Parathyroid adenoma (tissue), 2 donors: ENCODE measurements around the gene C19orf73.

Experiments
- H2AFZ ChIP-seq: fragments of 300-600 bp; sonication (generic); one replicate; pipeline ENCODE4 v1.7.0; 2017; ENCODE audit warnings: antibody characterized with exemption, mild to moderate bottlenecking
- H3K27ac ChIP-seq: fragments of 300-600 bp; sonication (generic); one replicate; pipeline ENCODE4 v1.7.0; 2017
- H3K27me3 ChIP-seq: fragments of 300-600 bp; sonication (generic); one replicate; pipeline ENCODE4 v1.7.0; 2017; ENCODE audit warnings: low read length; ENCODE audit not compliant: control insufficient read depth, insufficient read depth
- H3K36me3 ChIP-seq: fragments of 300-600 bp; sonication (generic); one replicate; pipeline ENCODE4 v1.7.0; 2017; ENCODE audit warnings: low read length; ENCODE audit not compliant: control insufficient read depth, insufficient read depth
- H3K4me1 ChIP-seq: fragments of 300-600 bp; sonication (generic); one replicate; pipeline ENCODE4 v1.7.0; 2017; ENCODE audit warnings: control low read depth
- H3K4me2 ChIP-seq: fragments of 300-600 bp; sonication (generic); one replicate; pipeline ENCODE4 v1.7.0; 2017; ENCODE audit warnings: low read length
- H3K4me3 ChIP-seq: fragments of 300-600 bp; sonication (generic); one replicate; pipeline ENCODE4 v1.7.0; 2017; ENCODE audit warnings: low read depth, low read length
- H3K79me2 ChIP-seq: fragments of 300-600 bp; sonication (generic); one replicate; pipeline ENCODE4 v1.7.0; 2017; ENCODE audit warnings: control low read depth
- H3K9ac ChIP-seq: fragments of 300-600 bp; sonication (generic); one replicate; pipeline ENCODE4 v1.7.0; 2017; ENCODE audit warnings: mild to moderate bottlenecking
- H3K9me3 ChIP-seq: fragments of 300-600 bp; sonication (generic); one replicate; pipeline ENCODE4 v1.7.0; 2017; ENCODE audit warnings: low read length; ENCODE audit not compliant: control insufficient read depth
- TF ChIP-seq, protein P1 (sequence below): fragments of 300-600 bp; sonication (generic); IDR thresholded peaks from one replicate; pipeline ENCODE4 v1.7.0; 2017; ENCODE audit warnings: antibody characterized with exemption, mild to moderate bottlenecking
- donor health status: primary hyperparathyroidism.

Gene C19orf73

DNA sequence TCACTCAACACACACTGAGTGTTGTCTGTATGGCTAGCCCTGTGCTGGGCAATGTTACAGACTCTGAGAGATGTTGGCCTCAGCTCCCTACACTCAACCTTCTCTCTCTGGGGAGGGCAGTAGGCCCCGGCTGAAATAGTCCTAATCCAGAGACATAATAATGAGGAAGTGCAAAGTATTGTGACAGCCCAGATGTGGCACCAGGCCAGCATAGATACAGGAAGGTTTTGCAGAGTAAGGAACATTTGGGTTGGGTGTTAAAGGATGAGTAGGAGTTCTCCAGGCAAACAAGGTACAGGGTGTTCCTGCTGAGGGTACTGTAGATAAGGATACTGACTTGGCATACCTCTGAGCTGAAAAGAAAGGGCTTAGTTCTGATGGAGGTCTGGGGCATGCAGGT is 2.4 kb downstream of the C19orf73 start:
- H3K79me2 ChIP-seq = no peaks in the 10 kb centered on the region
- no peaks in the 10 kb centered on the region for H3K36me3 ChIP-seq
- no peak overlapping the region for H3K27ac ChIP-seq
- H2AFZ ChIP-seq = no peak overlapping the region
- H3K4me3 ChIP-seq = no peak overlapping the region
- no peaks in the 10 kb centered on the region for H3K9me3 ChIP-seq
- no peak overlapping the region for H3K9ac ChIP-seq
- TF ChIP-seq, protein P1, sequence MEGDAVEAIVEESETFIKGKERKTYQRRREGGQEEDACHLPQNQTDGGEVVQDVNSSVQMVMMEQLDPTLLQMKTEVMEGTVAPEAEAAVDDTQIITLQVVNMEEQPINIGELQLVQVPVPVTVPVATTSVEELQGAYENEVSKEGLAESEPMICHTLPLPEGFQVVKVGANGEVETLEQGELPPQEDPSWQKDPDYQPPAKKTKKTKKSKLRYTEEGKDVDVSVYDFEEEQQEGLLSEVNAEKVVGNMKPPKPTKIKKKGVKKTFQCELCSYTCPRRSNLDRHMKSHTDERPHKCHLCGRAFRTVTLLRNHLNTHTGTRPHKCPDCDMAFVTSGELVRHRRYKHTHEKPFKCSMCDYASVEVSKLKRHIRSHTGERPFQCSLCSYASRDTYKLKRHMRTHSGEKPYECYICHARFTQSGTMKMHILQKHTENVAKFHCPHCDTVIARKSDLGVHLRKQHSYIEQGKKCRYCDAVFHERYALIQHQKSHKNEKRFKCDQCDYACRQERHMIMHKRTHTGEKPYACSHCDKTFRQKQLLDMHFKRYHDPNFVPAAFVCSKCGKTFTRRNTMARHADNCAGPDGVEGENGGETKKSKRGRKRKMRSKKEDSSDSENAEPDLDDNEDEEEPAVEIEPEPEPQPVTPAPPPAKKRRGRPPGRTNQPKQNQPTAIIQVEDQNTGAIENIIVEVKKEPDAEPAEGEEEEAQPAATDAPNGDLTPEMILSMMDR = no peak
- peaks cover 21% of the 10 kb centered on the region for H3K4me1 ChIP-seq
- H3K27me3 ChIP-seq = no peaks in the 10 kb centered on the region
- H3K4me2 ChIP-seq = no peak overlapping the region

DNA sequence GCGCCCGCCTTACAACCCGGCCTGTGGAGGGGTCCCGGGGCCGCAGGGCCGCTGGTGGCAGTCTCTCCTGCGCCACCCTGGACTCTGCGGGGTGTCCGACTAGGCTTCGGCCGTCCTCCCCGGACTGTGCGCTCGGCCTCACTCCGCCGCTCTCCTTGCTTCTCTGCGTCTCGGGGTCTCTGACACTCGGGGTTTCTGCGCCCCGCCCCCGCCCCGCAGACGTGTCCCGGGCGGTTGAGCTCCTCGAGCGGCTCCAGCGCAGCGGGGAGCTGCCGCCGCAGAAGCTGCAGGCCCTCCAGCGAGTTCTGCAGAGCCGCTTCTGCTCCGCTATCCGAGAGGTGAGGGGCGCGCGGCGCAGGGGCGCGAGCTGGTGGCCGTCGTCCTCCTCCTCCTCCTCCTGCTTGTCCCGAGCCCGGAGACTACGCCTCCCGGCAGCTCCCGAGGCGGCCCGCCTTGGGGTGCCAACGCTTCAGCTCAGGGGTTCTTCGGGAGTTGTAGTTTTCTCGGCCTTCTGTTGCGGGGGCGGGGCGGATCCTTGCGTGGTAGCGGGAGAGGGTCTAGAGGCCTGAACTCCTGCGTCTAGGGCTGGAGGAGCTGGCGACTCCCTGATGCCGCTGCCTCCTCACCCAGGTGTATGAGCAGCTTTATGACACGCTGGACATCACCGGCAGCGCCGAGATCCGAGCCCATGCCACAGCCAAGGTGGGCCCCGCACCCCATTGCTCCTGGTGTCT is 4.1 kb downstream of the C19orf73 start:
- H3K27me3 ChIP-seq = no peaks in the 10 kb centered on the region
- no peaks in the 10 kb centered on the region for H3K9me3 ChIP-seq
- H3K36me3 ChIP-seq = no peaks in the 10 kb centered on the region
- H3K4me3 ChIP-seq = peak overlapping the region; percentile 75
- H3K79me2 ChIP-seq = no peaks in the 10 kb centered on the region
- TF ChIP-seq, protein P1 = no peak
- peak overlapping the region; percentile 83 for H3K4me2 ChIP-seq
- no peak overlapping the region for H3K9ac ChIP-seq
- peak overlapping the region; percentile 94 for H2AFZ ChIP-seq
- peaks cover 13% of the 10 kb centered on the region for H3K4me1 ChIP-seq
- H3K27ac ChIP-seq = peak overlapping the region; percentile 81

DNA sequence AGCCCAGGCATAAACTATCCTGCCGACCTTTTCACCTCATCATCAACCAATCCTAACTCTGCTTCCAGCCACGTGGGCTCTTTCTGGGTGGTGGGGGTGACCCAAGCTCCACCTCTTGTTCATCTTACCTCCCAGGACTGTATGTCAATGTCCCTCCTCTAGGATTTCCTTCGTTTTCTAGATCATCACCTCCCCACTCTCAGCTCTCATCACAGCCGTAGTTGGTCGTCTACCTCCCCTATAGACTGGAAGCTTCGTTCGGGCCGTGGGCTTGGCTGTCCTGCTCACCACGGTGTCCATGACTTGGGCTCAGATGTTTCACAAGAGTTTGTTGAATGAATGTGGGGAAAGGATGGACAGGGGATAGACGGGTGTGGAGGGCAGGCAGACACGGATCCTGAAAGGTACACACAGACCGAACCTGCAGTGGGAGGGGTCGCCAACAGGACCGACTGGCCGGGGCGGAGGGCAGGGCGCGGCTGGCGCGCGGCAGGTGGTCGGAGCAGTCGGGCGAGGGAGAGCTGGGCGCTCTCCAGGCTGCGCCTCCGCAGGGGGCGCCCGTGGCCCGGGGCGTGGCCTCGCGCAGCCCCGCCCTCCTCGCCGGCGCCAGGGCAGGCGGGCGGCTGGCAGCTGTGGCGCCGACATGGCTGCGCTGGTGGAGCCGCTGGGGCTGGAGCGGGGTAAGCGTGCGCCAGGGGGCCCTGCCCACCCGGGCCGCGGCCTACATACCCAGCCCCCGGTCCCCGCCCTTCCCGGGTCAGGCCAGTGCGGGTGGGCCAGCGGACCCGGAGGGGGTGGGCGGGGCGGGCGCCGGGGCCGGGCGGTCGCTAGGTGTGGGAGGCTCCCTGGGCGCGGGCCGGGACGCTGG is 4.9 kb downstream of the C19orf73 start, which contains the start of gene LIN7B:
TSS of gene LIN7B (plus strand) at position 609 of the 868 bp plus-strand sequence. CDS start at position 644, 35 bp downstream.
- TF ChIP-seq, protein P1 = peak; percentile 36
- peaks cover 13% of the 10 kb centered on the region for H3K4me1 ChIP-seq
- no peaks in the 10 kb centered on the region for H3K36me3 ChIP-seq
- H3K4me2 ChIP-seq = peak within 1 kb of the TSS; percentile 85
- H2AFZ ChIP-seq = peak within 1 kb of the TSS; percentile 94
- H3K27me3 ChIP-seq = no peaks in the 10 kb centered on the region
- peak within 1 kb of the TSS; percentile 81 for H3K27ac ChIP-seq
- H3K9me3 ChIP-seq = no peaks in the 10 kb centered on the region
- H3K4me3 ChIP-seq = peak within 1 kb of the TSS; percentile 75
- H3K79me2 ChIP-seq = no peaks in the 10 kb centered on the region
- H3K9ac ChIP-seq = no peak within 1 kb of the TSS

DNA sequence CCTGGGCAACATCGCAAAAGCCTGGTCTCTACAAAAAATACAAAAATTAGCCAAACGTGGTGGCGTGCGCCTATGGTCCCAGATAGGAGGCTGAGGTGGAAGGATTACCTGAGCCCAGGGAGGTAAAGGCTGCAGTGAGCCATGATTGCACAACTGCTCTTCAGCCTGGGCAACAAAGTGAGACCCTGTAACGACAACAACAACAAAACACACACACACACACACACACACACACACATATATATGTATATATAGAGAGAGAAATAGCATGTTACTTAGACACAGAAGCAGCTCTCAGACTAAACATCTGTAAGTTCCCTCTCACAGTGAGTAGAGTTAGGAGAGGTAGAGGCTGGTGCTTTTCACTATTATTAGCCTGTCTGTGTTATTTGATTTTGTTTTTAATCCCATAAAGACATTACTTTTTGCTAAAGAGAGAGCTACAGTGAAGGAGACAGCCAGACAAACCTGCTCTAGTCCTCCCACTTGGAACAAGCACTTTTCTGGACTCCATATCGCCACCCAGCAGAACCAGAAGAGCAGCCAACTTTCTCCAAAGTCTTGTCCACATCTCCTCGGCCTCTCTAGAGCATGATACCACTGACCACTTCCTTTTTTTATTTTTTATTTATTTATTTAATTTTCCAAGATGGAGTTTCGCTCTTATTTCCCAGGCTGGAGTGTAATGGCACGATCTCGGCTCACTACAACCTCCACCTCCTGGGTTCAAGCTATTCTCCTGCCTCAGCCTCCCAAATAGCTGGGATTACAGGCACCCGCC is 7.5 kb downstream of the C19orf73 start:
- H3K27me3 ChIP-seq = no peaks in the 10 kb centered on the region
- no peak overlapping the region for H3K9ac ChIP-seq
- no peaks in the 10 kb centered on the region for H3K36me3 ChIP-seq
- H3K9me3 ChIP-seq = no peaks in the 10 kb centered on the region
- H3K4me3 ChIP-seq = no peak overlapping the region
- H3K79me2 ChIP-seq = no peaks in the 10 kb centered on the region
- H2AFZ ChIP-seq = no peak overlapping the region
- H3K27ac ChIP-seq = no peak overlapping the region
- TF ChIP-seq, protein P1 = no peak
- no peak overlapping the region for H3K4me2 ChIP-seq
- peaks cover 4% of the 10 kb centered on the region for H3K4me1 ChIP-seq
